HepG2 (cell line): ENCODE results near the gene ASB11. TPM values are rescaled to one million over a fixed set of nuclear protein-coding genes. Genes with fewer than 3 reads are reported as not detected.

Experiments used
- ATAC-seq: fragments of 200-7000 bp; cut with Tn5 transposase; 3 replicates; pipeline ENCODE4 v1.9.1; 2020; ENCODE audit warnings: mild to moderate bottlenecking, moderate library complexity
- BruUV-seq: library from RNA; stranded (reverse); fragments of 400-500 nt; replicated peaks from 2 replicates; lab custom pipeline; 2021; lab: Mats Ljungman, UMichigan
- CTCF ChIA-PET: fragments of 300-600 bp; formaldehyde crosslinking; extraction: SDS; loops from one replicate; lab custom pipeline; 2021; ENCODE audit warnings: low total read pairs, inconsistent platforms, low intra/inter-chr PET ratio; lab: Yijun Ruan, JAX
- POLR2A ChIA-PET: fragments of 350-600 bp; sonication (Branson Sonifier 250); formaldehyde crosslinking; loops from one replicate; lab custom pipeline; 2020; ENCODE audit warnings: antibody characterized with exemption, inconsistent platforms; lab: Yijun Ruan, JAX
- DNase-seq: peaks from one replicate; pipeline ENCODE4 v3.0.0-alpha.2; 2015; ENCODE audit warnings: low spot score
- FAIRE-seq: peaks from 3 replicates; lab custom pipeline; 2011; peaks lifted over from hg19 to GRCh38; lab: Jason Lieb, UNC
- H2AFZ ChIP-seq: one replicate; pipeline ENCODE4 v1.6.1; 2011; ENCODE audit warnings: low read length, inconsistent platforms
- H3K27ac ChIP-seq: fragments of 300-600 bp; 3 replicates; pipeline ENCODE4 v1.8.0; 2011; ENCODE audit warnings: mixed run types, mild to moderate bottlenecking, mixed read lengths, low read length, inconsistent platforms; ENCODE audit not compliant: insufficient read depth; ENCODE audit errors: extremely low read length
- H3K27me3 ChIP-seq, 2 experiments: fragments of 200-600 bp in 1 of 2; 2 replicates in 1 of 2; 3 replicates in 1 of 2; pipeline versions ENCODE4 v1.6.0 to v1.8.0; 2011; ENCODE audit warnings: low read length in 2 of 2, mild to moderate bottlenecking in 2 of 2, moderate library complexity in 2 of 2, inconsistent platforms in 1 of 2; ENCODE audit not compliant: insufficient read depth in 2 of 2, control insufficient read depth in 1 of 2
- H3K36me3 ChIP-seq, 2 experiments: fragments of 200-600 bp in 1 of 2; replicated peaks in 1 of 2; 2 replicates in 1 of 2; 3 replicates in 1 of 2; pipeline versions ENCODE4 v1.5.1 to v1.8.0; 2011; ENCODE audit warnings: low read length in 2 of 2, inconsistent platforms in 1 of 2; ENCODE audit not compliant: insufficient read depth in 2 of 2, control insufficient read depth in 1 of 2
- H3K4me1 ChIP-seq: 2 replicates; pipeline ENCODE4 v1.5.1; 2012; ENCODE audit warnings: low read length, inconsistent platforms; ENCODE audit not compliant: insufficient read depth
- H3K4me2 ChIP-seq: 2 replicates; pipeline ENCODE4 v1.6.0; 2011; ENCODE audit warnings: low read depth, low read length, inconsistent platforms
- H3K4me3 ChIP-seq, 3 experiments: fragments of 200-600 bp in 1 of 3; sonication (generic), shearing (Covaris generic) in 1 of 3; replicated peaks in 1 of 3; 2 replicates each; pipeline ENCODE4 v1.5.1; 2011 to 2016; ENCODE audit warnings: low read length in 3 of 3, inconsistent platforms in 2 of 3, low read depth in 2 of 3, mild to moderate bottlenecking in 2 of 3, control low read depth in 1 of 3, mixed read lengths in 1 of 3; ENCODE audit not compliant: insufficient read depth in 1 of 3
- H3K79me2 ChIP-seq: one replicate; pipeline ENCODE4 v1.6.1; 2011; ENCODE audit warnings: low read length, inconsistent platforms; ENCODE audit not compliant: insufficient read depth
- H3K9ac ChIP-seq: 2 replicates; pipeline ENCODE4 v1.6.0; 2011; ENCODE audit warnings: mild to moderate bottlenecking, low read depth, low read length, inconsistent platforms; ENCODE audit not compliant: insufficient read depth
- H3K9me3 ChIP-seq: 2 replicates; pipeline ENCODE4 v1.5.1; 2012; ENCODE audit warnings: mild to moderate bottlenecking, low read length
- H4K20me1 ChIP-seq: 2 replicates; pipeline ENCODE4 v1.6.0; 2011; ENCODE audit warnings: inconsistent platforms, mild to moderate bottlenecking, low read length, moderate library complexity; ENCODE audit not compliant: insufficient read depth
- CAMTA2 ChIP-seq: sonication (generic); formaldehyde crosslinking; IDR thresholded peaks from 2 replicates; pipeline ENCODE4 v1.4.0; 2020; ENCODE audit warnings: mild to moderate bottlenecking, missing genetic modification reagents, borderline replicate concordance
- DMAP1 ChIP-seq: IDR thresholded peaks from 2 replicates; pipeline ENCODE4 v1.6.1; 2016
- HOXA3 ChIP-seq: sonication (generic); formaldehyde crosslinking; IDR thresholded peaks from 2 replicates; pipeline ENCODE4 v1.5.0; 2020; ENCODE audit warnings: missing genetic modification reagents
- MED8 ChIP-seq: sonication (generic); formaldehyde crosslinking; IDR thresholded peaks from 2 replicates; pipeline ENCODE4 v1.8.1; 2023; ENCODE audit warnings: mild to moderate bottlenecking, missing genetic modification reagents; ENCODE audit not compliant: insufficient replicate concordance
- NFATC3 ChIP-seq: sonication (generic); formaldehyde crosslinking; IDR thresholded peaks from 2 replicates; pipeline ENCODE4 v1.5.1; 2020; ENCODE audit warnings: mild to moderate bottlenecking, missing genetic modification reagents
- ZNF136 ChIP-seq: sonication (generic); formaldehyde crosslinking; IDR thresholded peaks from 2 replicates; pipeline ENCODE4 v1.8.1; 2022; ENCODE audit warnings: low read depth, mild to moderate bottlenecking, moderate library complexity, missing genetic modification reagents
- ZNF20 ChIP-seq: sonication (generic); formaldehyde crosslinking; IDR thresholded peaks from 2 replicates; pipeline ENCODE4 v1.4.0; 2020; ENCODE audit warnings: mild to moderate bottlenecking, moderate library complexity, missing genetic modification reagents
- ZNF326 ChIP-seq: sonication (generic); formaldehyde crosslinking; IDR thresholded peaks from 2 replicates; pipeline ENCODE4 v1.4.0; 2020; ENCODE audit warnings: missing genetic modification reagents, borderline replicate concordance
- ZNF496 ChIP-seq: sonication (generic); formaldehyde crosslinking; IDR thresholded peaks from 2 replicates; pipeline ENCODE4 v1.8.1; 2023; ENCODE audit warnings: mild to moderate bottlenecking, moderate library complexity, missing genetic modification reagents; ENCODE audit not compliant: insufficient replicate concordance
- WGBS: methylation state at CpG from one replicate; pipeline ENCODE4 v1.1.6; 2017; ENCODE audit warnings: low lambda C conversion rate; 5-methylcytosine and 5-hydroxymethylcytosine counted together
- in situ Hi-C: cut with HindIII; loops from 2 replicates; pipeline ENCODE4 v1.10.0; 2017; ENCODE audit warnings: low pct_unique_long_range_greater_than_20kb; ENCODE audit not compliant: extremely low pct_ligation_motif_present
- intact Hi-C: fragments of 100-400 bp; cut with micrococcal nuclease; formaldehyde crosslinking; loops from one replicate; pipeline ENCODE4 v1.10.0; 2022; ENCODE audit not compliant: unreplicated experiment
- polyA plus RNA-seq, 8 experiments: library from polyadenylated mRNA; depleted of rRNA in 3 of 8; stranded (reverse) in 7 of 8; unstranded in 1 of 8; fragments of >200 nt; fragmentation: Illumina TruSeq in 4 of 8; extraction: Trizol in 4 of 8; gene quantifications; 2 replicates each; pipeline versions ENCODE4 v1.2.1 to v1.2.3, GENCODE V29; 2011 to 2016; ENCODE audit warnings: low read depth in 4 of 8, missing spikeins in 1 of 8, mixed read lengths in 1 of 8; ENCODE audit not compliant: insufficient read depth in 1 of 8
- total RNA-seq, 5 experiments: library from RNA; depleted of rRNA; stranded (reverse); fragments of >200 nt; fragmentation: Illumina TruSeq; extraction: Trizol; gene quantifications; 2 replicates each; pipeline ENCODE4 v1.2.3, GENCODE V29; 2016; ENCODE audit warnings: low read depth in 1 of 5
- TF ChIP-seq, protein P1 (sequence below): sonication (generic); formaldehyde crosslinking; IDR thresholded peaks from 2 replicates; pipeline ENCODE4; 2020; ENCODE audit warnings: missing genetic modification reagents, mild to moderate bottlenecking, borderline replicate concordance
- TF ChIP-seq, protein P2 (sequence below): sonication (generic); formaldehyde crosslinking; IDR thresholded peaks from 2 replicates; pipeline ENCODE4 v1.9.0; 2021; ENCODE audit warnings: missing genetic modification reagents, borderline replicate concordance
- TF ChIP-seq, protein P3 (sequence below): sonication (generic); formaldehyde crosslinking; IDR thresholded peaks from 2 replicates; pipeline ENCODE4 v1.9.0; 2021; ENCODE audit warnings: missing genetic modification reagents, borderline replicate concordance
- TF ChIP-seq, protein P4 (sequence below): sonication (generic); formaldehyde crosslinking; IDR thresholded peaks from 2 replicates; pipeline ENCODE4 v1.5.1; 2020; ENCODE audit warnings: missing genetic modification reagents, mild to moderate bottlenecking, borderline replicate concordance
- TF ChIP-seq, protein P5 (sequence below): sonication (generic); formaldehyde crosslinking; IDR thresholded peaks from 2 replicates; pipeline ENCODE4 v1.8.0; 2022; ENCODE audit warnings: missing genetic modification reagents, mild to moderate bottlenecking, moderate library complexity, borderline replicate concordance

ASB11 gene
- total and polyA plus RNA-seq, 2 of the 13 experiments (the other 11 are each of a cell fraction or from before 2014, with no cell fraction given) = not detected

DNA sequence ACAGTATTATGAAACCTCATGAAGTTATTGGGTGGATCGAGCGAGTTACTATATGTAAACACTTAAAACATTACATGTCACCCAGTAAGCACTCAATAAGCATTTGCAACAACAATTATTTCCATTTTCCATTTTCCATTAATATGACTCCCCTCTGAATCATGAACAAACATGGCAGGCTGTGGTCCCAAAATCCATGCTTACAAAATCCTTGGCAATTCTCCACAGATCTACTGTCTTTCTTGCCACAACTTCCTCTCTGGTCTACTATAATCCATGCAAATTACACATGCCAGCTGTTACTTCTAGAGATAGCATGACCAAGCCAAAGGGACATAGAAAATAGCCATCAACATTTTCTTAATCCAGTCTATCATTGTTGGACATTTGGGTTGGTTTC, 22.0 kb downstream of the ASB11 start:
- no peak overlapping the region for H2AFZ ChIP-seq
- no peaks in the 10 kb centered on the region for H3K79me2 ChIP-seq
- BruUV-seq = no TSS peak
- POLR2A ChIA-PET = no interaction called here
- CTCF ChIA-PET = no interaction called here
- no peaks in the 10 kb centered on the region for H4K20me1 ChIP-seq
- peaks cover 7% of the 10 kb centered on the region; the same call in 1 of the 2 replicates for H3K4me1 ChIP-seq
- in situ Hi-C loops (no loop called here), intact Hi-C loops (no loop called here)
- no peaks in the 10 kb centered on the region for H3K27me3 ChIP-seq
- H3K4me2 ChIP-seq = no peak overlapping the region
- DNase-seq = no peak
- 25% methylated on average over 2 of the region's 2 CpGs for WGBS
- no peak overlapping the region for H3K9ac ChIP-seq
- no peak for ATAC-seq
- H3K9me3 ChIP-seq = no peaks in the 10 kb centered on the region
- no peaks in the 10 kb centered on the region for H3K36me3 ChIP-seq
- no peak overlapping the region for H3K4me3 ChIP-seq
- no peak for FAIRE-seq
- no peak overlapping the region for H3K27ac ChIP-seq
- TF ChIP-seq HOXA3 (CRISPR knock-in tag) = no peak
- TF ChIP-seq NFATC3 = no peak
- TF ChIP-seq, protein P1, sequence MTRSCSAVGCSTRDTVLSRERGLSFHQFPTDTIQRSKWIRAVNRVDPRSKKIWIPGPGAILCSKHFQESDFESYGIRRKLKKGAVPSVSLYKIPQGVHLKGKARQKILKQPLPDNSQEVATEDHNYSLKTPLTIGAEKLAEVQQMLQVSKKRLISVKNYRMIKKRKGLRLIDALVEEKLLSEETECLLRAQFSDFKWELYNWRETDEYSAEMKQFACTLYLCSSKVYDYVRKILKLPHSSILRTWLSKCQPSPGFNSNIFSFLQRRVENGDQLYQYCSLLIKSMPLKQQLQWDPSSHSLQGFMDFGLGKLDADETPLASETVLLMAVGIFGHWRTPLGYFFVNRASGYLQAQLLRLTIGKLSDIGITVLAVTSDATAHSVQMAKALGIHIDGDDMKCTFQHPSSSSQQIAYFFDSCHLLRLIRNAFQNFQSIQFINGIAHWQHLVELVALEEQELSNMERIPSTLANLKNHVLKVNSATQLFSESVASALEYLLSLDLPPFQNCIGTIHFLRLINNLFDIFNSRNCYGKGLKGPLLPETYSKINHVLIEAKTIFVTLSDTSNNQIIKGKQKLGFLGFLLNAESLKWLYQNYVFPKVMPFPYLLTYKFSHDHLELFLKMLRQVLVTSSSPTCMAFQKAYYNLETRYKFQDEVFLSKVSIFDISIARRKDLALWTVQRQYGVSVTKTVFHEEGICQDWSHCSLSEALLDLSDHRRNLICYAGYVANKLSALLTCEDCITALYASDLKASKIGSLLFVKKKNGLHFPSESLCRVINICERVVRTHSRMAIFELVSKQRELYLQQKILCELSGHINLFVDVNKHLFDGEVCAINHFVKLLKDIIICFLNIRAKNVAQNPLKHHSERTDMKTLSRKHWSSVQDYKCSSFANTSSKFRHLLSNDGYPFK (CRISPR knock-in tag) = no peak
- TF ChIP-seq MED8 (CRISPR knock-in tag) = no peak
- TF ChIP-seq DMAP1 (CRISPR knock-in tag) = no peak
- TF ChIP-seq ZNF496 = no peak
- TF ChIP-seq, protein P2, sequence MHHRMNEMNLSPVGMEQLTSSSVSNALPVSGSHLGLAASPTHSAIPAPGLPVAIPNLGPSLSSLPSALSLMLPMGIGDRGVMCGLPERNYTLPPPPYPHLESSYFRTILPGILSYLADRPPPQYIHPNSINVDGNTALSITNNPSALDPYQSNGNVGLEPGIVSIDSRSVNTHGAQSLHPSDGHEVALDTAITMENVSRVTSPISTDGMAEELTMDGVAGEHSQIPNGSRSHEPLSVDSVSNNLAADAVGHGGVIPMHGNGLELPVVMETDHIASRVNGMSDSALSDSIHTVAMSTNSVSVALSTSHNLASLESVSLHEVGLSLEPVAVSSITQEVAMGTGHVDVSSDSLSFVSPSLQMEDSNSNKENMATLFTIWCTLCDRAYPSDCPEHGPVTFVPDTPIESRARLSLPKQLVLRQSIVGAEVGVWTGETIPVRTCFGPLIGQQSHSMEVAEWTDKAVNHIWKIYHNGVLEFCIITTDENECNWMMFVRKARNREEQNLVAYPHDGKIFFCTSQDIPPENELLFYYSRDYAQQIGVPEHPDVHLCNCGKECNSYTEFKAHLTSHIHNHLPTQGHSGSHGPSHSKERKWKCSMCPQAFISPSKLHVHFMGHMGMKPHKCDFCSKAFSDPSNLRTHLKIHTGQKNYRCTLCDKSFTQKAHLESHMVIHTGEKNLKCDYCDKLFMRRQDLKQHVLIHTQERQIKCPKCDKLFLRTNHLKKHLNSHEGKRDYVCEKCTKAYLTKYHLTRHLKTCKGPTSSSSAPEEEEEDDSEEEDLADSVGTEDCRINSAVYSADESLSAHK (CRISPR knock-in tag) = no peak
- TF ChIP-seq, protein P3, sequence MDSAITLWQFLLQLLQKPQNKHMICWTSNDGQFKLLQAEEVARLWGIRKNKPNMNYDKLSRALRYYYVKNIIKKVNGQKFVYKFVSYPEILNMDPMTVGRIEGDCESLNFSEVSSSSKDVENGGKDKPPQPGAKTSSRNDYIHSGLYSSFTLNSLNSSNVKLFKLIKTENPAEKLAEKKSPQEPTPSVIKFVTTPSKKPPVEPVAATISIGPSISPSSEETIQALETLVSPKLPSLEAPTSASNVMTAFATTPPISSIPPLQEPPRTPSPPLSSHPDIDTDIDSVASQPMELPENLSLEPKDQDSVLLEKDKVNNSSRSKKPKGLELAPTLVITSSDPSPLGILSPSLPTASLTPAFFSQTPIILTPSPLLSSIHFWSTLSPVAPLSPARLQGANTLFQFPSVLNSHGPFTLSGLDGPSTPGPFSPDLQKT (CRISPR knock-in tag) = no peak
- TF ChIP-seq, protein P4, sequence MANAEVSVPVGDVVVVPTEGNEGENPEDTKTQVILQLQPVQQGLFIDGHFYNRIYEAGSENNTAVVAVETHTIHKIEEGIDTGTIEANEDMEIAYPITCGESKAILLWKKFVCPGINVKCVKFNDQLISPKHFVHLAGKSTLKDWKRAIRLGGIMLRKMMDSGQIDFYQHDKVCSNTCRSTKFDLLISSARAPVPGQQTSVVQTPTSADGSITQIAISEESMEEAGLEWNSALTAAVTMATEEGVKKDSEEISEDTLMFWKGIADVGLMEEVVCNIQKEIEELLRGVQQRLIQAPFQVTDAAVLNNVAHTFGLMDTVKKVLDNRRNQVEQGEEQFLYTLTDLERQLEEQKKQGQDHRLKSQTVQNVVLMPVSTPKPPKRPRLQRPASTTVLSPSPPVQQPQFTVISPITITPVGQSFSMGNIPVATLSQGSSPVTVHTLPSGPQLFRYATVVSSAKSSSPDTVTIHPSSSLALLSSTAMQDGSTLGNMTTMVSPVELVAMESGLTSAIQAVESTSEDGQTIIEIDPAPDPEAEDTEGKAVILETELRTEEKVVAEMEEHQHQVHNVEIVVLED = no peak
- TF ChIP-seq, protein P5, sequence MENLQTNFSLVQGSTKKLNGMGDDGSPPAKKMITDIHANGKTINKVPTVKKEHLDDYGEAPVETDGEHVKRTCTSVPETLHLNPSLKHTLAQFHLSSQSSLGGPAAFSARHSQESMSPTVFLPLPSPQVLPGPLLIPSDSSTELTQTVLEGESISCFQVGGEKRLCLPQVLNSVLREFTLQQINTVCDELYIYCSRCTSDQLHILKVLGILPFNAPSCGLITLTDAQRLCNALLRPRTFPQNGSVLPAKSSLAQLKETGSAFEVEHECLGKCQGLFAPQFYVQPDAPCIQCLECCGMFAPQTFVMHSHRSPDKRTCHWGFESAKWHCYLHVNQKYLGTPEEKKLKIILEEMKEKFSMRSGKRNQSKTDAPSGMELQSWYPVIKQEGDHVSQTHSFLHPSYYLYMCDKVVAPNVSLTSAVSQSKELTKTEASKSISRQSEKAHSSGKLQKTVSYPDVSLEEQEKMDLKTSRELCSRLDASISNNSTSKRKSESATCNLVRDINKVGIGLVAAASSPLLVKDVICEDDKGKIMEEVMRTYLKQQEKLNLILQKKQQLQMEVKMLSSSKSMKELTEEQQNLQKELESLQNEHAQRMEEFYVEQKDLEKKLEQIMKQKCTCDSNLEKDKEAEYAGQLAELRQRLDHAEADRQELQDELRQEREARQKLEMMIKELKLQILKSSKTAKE (CRISPR knock-in tag) = no peak
- no peak for TF ChIP-seq ZNF136 (CRISPR knock-in tag)
- no peak for TF ChIP-seq CAMTA2
- TF ChIP-seq ZNF326 (CRISPR knock-in tag) = no peak
- no peak for TF ChIP-seq ZNF20 (CRISPR knock-in tag)
